PC-3 (cell line): ENCODE results near the gene SMIM13. TPM values are rescaled to one million over a fixed set of nuclear protein-coding genes. Genes with fewer than 3 reads are reported as not detected.

Experiments
- ATAC-seq: fragments of 200-7000 bp; cut with Tn5 transposase; 2 replicates; pipeline ENCODE4 v1.9.1; 2020; ENCODE audit warnings: mild to moderate bottlenecking, moderate library complexity
- BruUV-seq: library from RNA; stranded (reverse); fragments of 400-500 nt; replicated peaks from 2 replicates; lab custom pipeline; 2021; lab: Mats Ljungman, UMichigan
- CTCF ChIA-PET: fragments of 300-600 bp; sonication (Branson Sonifier 250); formaldehyde crosslinking; loops from one replicate; lab custom pipeline; 2022; ENCODE audit warnings: antibody characterized with exemption; lab: Charles Lee
- POLR2A ChIA-PET: fragments of 300-600 bp; sonication (Branson Sonifier 250); formaldehyde crosslinking; loops from one replicate; lab custom pipeline; 2022; ENCODE audit warnings: antibody characterized with exemption; ENCODE audit not compliant: unreplicated experiment; lab: Charles Lee
- DNase-seq: peaks from one replicate; pipeline ENCODE4 v3.0.0-alpha.2; 2015
- H2AFZ ChIP-seq: fragments of 300-600 bp; sonication (generic); 2 replicates; pipeline ENCODE4 v1.6.0; 2016; ENCODE audit warnings: antibody characterized with exemption, low read length
- H3F3A ChIP-seq: fragments of 300-600 bp; sonication (generic); one replicate; pipeline ENCODE4 v1.6.0; 2017; ENCODE audit warnings: antibody characterized with exemption, low read length, control low read depth, mild to moderate bottlenecking; ENCODE audit not compliant: unreplicated experiment
- H3K27ac ChIP-seq: fragments of 300-600 bp; sonication (generic); 2 replicates; pipeline ENCODE4 v1.5.1; 2016; ENCODE audit warnings: mild to moderate bottlenecking, low read length
- H3K27me3 ChIP-seq: fragments of 300-600 bp; sonication (generic); 2 replicates; pipeline ENCODE4 v1.6.1; 2016; ENCODE audit warnings: low read length, mixed read lengths
- H3K36me3 ChIP-seq: fragments of 300-600 bp; sonication (generic); 2 replicates; pipeline ENCODE4 v1.6.1; 2016; ENCODE audit warnings: low read depth, mixed run types, low read length, mixed read lengths
- H3K4me1 ChIP-seq: fragments of 300-600 bp; sonication (generic); 2 replicates; pipeline ENCODE4 v1.5.1; 2016; ENCODE audit warnings: low read length; ENCODE audit not compliant: insufficient read depth
- H3K4me2 ChIP-seq: fragments of 300-600 bp; sonication (generic); 2 replicates; pipeline ENCODE4 v1.6.0; 2016; ENCODE audit warnings: low read length
- H3K4me3 ChIP-seq: fragments of 300-600 bp; sonication (generic); 2 replicates; pipeline ENCODE4 v1.5.1; 2016; ENCODE audit warnings: mild to moderate bottlenecking, low read length, mixed read lengths
- H3K79me2 ChIP-seq: fragments of 300-600 bp; sonication (generic); 2 replicates; pipeline ENCODE4 v1.6.1; 2017; ENCODE audit warnings: low read length, mixed read lengths
- H3K9ac ChIP-seq: fragments of 300-600 bp; sonication (generic); 2 replicates; pipeline ENCODE4 v1.6.0; 2016; ENCODE audit warnings: mild to moderate bottlenecking, low read length
- H3K9me2 ChIP-seq: fragments of 300-600 bp; sonication (generic); replicated peaks from 2 replicates; pipeline ENCODE4 v1.6.1; 2016; ENCODE audit warnings: mixed run types, low read length, mixed read lengths
- H3K9me3 ChIP-seq: fragments of 300-600 bp; sonication (generic); 2 replicates; pipeline ENCODE4 v1.6.1; 2016; ENCODE audit warnings: low read length, mixed read lengths
- H4K20me1 ChIP-seq: fragments of 300-600 bp; sonication (generic); 2 replicates; pipeline ENCODE4 v1.6.1; 2016; ENCODE audit warnings: low read length, mixed read lengths
- EZH2 ChIP-seq: fragments of 300-600 bp; sonication (generic); IDR thresholded peaks from one replicate; pipeline ENCODE4 v1.6.1; 2017; ENCODE audit warnings: antibody characterized with exemption, mild to moderate bottlenecking, low read length; ENCODE audit not compliant: unreplicated experiment
- EZH2phosphoT487 ChIP-seq: fragments of 300-600 bp; sonication (generic); IDR thresholded peaks from 2 replicates; pipeline ENCODE4 v1.6.1; 2018; ENCODE audit warnings: mild to moderate bottlenecking, antibody characterized with exemption, low read length, borderline replicate concordance
- intact Hi-C: fragments of 100-400 bp; cut with micrococcal nuclease; formaldehyde crosslinking; loops from 2 replicates; pipeline ENCODE4 v1.9.0; 2023
- total RNA-seq: library from RNA; depleted of rRNA; stranded (reverse); fragments of >200 nt; gene quantifications from 2 replicates; pipeline ENCODE4 v1.2.3, GENCODE V29; 2014
- TF ChIP-seq, protein P1 (sequence below): fragments of 300-600 bp; sonication (generic); conservative IDR thresholded peaks from 2 replicates; pipeline ENCODE4 v1.5.1; 2017; ENCODE audit warnings: antibody characterized with exemption, low read depth, mild to moderate bottlenecking, low read length

Gene SMIM13
- total RNA-seq, 1 experiment from 2014 or later: 9.0 TPM

DNA sequence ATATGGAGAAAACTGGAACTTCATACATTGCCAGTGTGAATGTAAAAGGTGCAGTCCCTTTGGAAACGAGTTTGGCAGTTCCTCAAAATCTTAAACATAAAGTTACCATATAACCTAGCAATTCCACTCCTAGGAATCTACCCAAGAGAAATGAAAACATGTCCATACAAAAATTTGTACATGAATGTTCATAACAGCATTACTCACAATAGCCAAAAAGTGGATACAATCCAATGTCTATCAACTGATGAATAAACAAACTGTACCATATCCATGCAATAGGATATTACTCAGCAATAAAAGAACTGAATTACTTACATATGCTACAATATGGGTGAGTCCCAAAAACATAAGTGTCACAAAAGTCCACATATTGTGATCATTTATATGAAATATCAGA, 66.6 kb downstream of the SMIM13 start:
- no peak overlapping the region for H3K4me3 ChIP-seq
- ATAC-seq (peak; percentile 74), DNase-seq (peak; percentile 81)
- peak overlapping the region; percentile 79 for H3K27ac ChIP-seq
- ChIA-PET POLR2A (no interaction called here), CTCF (no interaction called here)
- H3K79me2 ChIP-seq: no peaks in the 10 kb centered on the region
- intact Hi-C loops: loop anchor here (2.0 to 5.0 kb wide), 2 partner anchors 47 to 337 kb away; no protein-coding TSS in a partner anchor
- no peaks in the 10 kb centered on the region for H4K20me1 ChIP-seq
- no peaks in the 10 kb centered on the region for H3F3A ChIP-seq
- H3K9me3 ChIP-seq: no peaks in the 10 kb centered on the region; the same call in 1 of the 2 replicates
- no TSS peak for BruUV-seq
- no peak overlapping the region for H2AFZ ChIP-seq
- peaks cover 28% of the 10 kb centered on the region for H3K4me1 ChIP-seq
- peak overlapping the region; percentile 17; the same call in 1 of the 2 replicates for H3K4me2 ChIP-seq
- no peaks in the 10 kb centered on the region for H3K9me2 ChIP-seq
- 0 out of 2 replicates have a peak, but pooled peaks cover 3% of the 10 kb centered on the region for H3K36me3 ChIP-seq
- TF ChIP-seq, protein P1, sequence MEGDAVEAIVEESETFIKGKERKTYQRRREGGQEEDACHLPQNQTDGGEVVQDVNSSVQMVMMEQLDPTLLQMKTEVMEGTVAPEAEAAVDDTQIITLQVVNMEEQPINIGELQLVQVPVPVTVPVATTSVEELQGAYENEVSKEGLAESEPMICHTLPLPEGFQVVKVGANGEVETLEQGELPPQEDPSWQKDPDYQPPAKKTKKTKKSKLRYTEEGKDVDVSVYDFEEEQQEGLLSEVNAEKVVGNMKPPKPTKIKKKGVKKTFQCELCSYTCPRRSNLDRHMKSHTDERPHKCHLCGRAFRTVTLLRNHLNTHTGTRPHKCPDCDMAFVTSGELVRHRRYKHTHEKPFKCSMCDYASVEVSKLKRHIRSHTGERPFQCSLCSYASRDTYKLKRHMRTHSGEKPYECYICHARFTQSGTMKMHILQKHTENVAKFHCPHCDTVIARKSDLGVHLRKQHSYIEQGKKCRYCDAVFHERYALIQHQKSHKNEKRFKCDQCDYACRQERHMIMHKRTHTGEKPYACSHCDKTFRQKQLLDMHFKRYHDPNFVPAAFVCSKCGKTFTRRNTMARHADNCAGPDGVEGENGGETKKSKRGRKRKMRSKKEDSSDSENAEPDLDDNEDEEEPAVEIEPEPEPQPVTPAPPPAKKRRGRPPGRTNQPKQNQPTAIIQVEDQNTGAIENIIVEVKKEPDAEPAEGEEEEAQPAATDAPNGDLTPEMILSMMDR: no peak
- no peak for TF ChIP-seq EZH2
- TF ChIP-seq EZH2phosphoT487: no peak
- no peaks in the 10 kb centered on the region for H3K27me3 ChIP-seq
- no peak overlapping the region for H3K9ac ChIP-seq

GRCh38 chr6:11161031-11161956, 67.7 kb downstream of the SMIM13 start:
- no peak overlapping the region for H3K4me3 ChIP-seq
- H3K4me2 ChIP-seq: peak overlapping the region; percentile 17
- H3K9me2 ChIP-seq: no peaks in the 10 kb centered on the region
- no peaks in the 10 kb centered on the region for H4K20me1 ChIP-seq
- no peak overlapping the region for H2AFZ ChIP-seq
- no peaks in the 10 kb centered on the region for H3K79me2 ChIP-seq
- peak overlapping the region; percentile 30; the same call in 1 of the 2 replicates for H3K9ac ChIP-seq
- peak; percentile 86 for ATAC-seq
- intact Hi-C loops: loop anchor here (2.0 to 5.0 kb wide), 2 partner anchors 46 to 336 kb away; no protein-coding TSS in a partner anchor
- H3F3A ChIP-seq: no peaks in the 10 kb centered on the region
- H3K9me3 ChIP-seq: no peaks in the 10 kb centered on the region; the same call in 1 of the 2 replicates
- TF ChIP-seq EZH2phosphoT487 (no peak), EZH2 (no peak)
- TF ChIP-seq, protein P1: no peak
- H3K4me1 ChIP-seq: peaks cover 28% of the 10 kb centered on the region
- 0 out of 2 replicates have a peak, but pooled peaks cover 3% of the 10 kb centered on the region for H3K36me3 ChIP-seq
- TSS peak; percentile 42 for BruUV-seq
- no peaks in the 10 kb centered on the region for H3K27me3 ChIP-seq
- CTCF ChIA-PET: interaction anchor here (0.6 to 1.1 kb wide), 2 partner anchors 10 to 366 kb away, joined by 3 to 4 read pairs; no protein-coding TSS in a partner anchor
- POLR2A ChIA-PET: no interaction called here
- peak overlapping the region; percentile 79 for H3K27ac ChIP-seq
- peak; percentile 75 for DNase-seq
